Measurements from ENCODE around the gene PARP11. TPM values are rescaled to one million over a fixed set of nuclear protein-coding genes. Genes with fewer than 3 reads are reported as not detected.

Gene PARP11
- total RNA-seq, 2 experiments from 2014 or later = 13.4 TPM

- POLR2A ChIA-PET = no interaction called here
- Mint-ChIP-seq H3K4me3 (no peak overlapping the region), H3K4me1 (ENCODE audit: low read depth) (peaks cover 13% of the 10 kb centered on the region), H3K36me3 (ENCODE audit: low read depth) (no peaks in the 10 kb centered on the region), H3K27me3 (no peaks in the 10 kb centered on the region), H3K9me3 (no peaks in the 10 kb centered on the region), H3K27ac (no peak overlapping the region)
- TF ChIP-seq, protein P1, sequence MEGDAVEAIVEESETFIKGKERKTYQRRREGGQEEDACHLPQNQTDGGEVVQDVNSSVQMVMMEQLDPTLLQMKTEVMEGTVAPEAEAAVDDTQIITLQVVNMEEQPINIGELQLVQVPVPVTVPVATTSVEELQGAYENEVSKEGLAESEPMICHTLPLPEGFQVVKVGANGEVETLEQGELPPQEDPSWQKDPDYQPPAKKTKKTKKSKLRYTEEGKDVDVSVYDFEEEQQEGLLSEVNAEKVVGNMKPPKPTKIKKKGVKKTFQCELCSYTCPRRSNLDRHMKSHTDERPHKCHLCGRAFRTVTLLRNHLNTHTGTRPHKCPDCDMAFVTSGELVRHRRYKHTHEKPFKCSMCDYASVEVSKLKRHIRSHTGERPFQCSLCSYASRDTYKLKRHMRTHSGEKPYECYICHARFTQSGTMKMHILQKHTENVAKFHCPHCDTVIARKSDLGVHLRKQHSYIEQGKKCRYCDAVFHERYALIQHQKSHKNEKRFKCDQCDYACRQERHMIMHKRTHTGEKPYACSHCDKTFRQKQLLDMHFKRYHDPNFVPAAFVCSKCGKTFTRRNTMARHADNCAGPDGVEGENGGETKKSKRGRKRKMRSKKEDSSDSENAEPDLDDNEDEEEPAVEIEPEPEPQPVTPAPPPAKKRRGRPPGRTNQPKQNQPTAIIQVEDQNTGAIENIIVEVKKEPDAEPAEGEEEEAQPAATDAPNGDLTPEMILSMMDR (IDR thresholded peaks at IDR 0.05) = no peak
- DNase-seq (no peak), ATAC-seq (ENCODE audit: poor library complexity) (no peak)
- no peaks in the 10 kb centered on the region for H3K36me3 ChIP-seq (ENCODE audit: insufficient read depth, low read length)
- CTCF ChIA-PET = no interaction called here
- peaks cover 3% of the 10 kb centered on the region for H3K4me1 ChIP-seq (ENCODE audit: insufficient read depth, low read length)
- H3K27ac ChIP-seq (ENCODE audit: low read depth in 1 of 2, low read length in 2 of 2) = no peak overlapping the region
- H3K9me3 ChIP-seq (ENCODE audit: control insufficient read depth in 1 of 2, insufficient read depth in 1 of 2, low read length in 2 of 2) = no peaks in the 10 kb centered on the region
- intact Hi-C loops (cut with DNase I, micrococcal nuclease) = no loop called here
- no peak overlapping the region for H3K4me3 ChIP-seq (ENCODE audit: low read length)
- no peaks in the 10 kb centered on the region for H3K27me3 ChIP-seq (ENCODE audit: control insufficient read depth in 1 of 2, insufficient read depth in 2 of 2, low read length in 2 of 2)
Measured at GRCh38 chr12:3770891-3771290, 102.3 kb downstream of the PARP11 start.

DNA sequence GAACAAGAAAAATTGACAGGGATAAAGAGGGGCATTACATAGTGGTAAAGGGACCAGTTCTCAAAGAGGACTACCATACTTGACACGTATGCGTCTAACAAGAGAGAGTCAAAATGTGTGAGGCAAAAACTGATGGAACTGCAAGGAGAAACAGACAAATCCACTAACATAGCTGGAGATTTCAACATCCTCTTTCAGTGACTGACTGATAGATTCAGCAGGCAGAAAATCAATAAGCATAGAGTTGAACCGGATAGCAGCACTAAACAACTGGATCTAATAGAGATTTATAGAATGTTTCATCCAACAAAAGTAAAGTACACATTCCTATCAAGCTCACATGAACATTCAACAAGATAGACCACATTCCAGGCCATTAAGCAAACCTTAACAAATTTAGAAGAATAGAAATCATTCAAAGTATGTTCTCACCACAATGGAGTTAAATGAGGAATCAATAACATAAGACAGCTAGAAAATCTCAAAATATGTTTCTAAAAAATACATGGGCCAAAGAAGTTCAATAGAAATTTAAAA is 104.2 kb downstream of the PARP11 start:
- ChIA-PET CTCF (no interaction called here), POLR2A (no interaction called here)
- Histone ChIP-seq H3K4me3 (ENCODE audit: low read length) (no peak overlapping the region), H3K36me3 (ENCODE audit: insufficient read depth, low read length) (no peaks in the 10 kb centered on the region), H3K4me1 (ENCODE audit: insufficient read depth, low read length) (peaks cover 3% of the 10 kb centered on the region), H3K9me3 (ENCODE audit: control insufficient read depth in 1 of 2, insufficient read depth in 1 of 2, low read length in 2 of 2) (no peaks in the 10 kb centered on the region), H3K27me3 (ENCODE audit: control insufficient read depth in 1 of 2, insufficient read depth in 2 of 2, low read length in 2 of 2) (no peaks in the 10 kb centered on the region), H3K27ac (ENCODE audit: low read depth in 1 of 2, low read length in 2 of 2) (no peak overlapping the region)
- ATAC-seq (ENCODE audit: poor library complexity) = no peak
- H3K9me3 Mint-ChIP-seq = no peaks in the 10 kb centered on the region
- peaks cover 13% of the 10 kb centered on the region for H3K4me1 Mint-ChIP-seq (ENCODE audit: low read depth)
- H3K4me3 Mint-ChIP-seq = no peak overlapping the region
- TF ChIP-seq, protein P1 (IDR thresholded peaks at IDR 0.05) = no peak
- intact Hi-C loops (cut with DNase I, micrococcal nuclease) = no loop called here
- H3K27ac Mint-ChIP-seq = no peak overlapping the region
- DNase-seq = no peak
- H3K27me3 Mint-ChIP-seq = no peaks in the 10 kb centered on the region
- H3K36me3 Mint-ChIP-seq (ENCODE audit: low read depth) = no peaks in the 10 kb centered on the region

DNA sequence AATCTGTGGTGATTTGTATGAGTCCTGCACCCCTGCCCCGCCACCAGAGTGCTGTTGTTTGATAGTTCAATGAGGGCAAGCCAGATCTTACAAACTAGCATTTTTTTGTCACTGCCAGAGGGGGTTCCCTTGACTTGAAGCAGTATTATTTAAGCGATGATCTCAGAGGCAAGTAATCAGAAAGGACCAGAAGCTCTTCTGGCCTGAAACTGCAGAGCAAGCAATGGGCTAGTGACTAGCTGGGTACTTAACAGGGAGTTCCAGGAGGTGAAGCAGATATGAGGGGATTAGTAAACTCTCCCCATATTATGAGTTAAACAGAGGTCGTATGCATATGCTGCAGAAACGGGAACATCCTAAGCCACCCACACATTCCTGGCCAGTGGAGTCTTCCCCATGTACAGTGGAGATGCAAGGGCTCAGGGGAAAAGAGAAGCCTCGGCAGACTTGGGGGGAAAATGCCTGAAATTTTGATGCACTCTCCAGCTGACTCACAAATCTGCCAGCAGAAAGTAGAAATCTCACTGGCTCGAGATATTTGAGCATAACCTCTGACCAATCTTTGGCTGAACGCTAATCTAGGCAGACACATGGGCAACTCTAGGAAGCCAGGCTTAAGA is 112.0 kb downstream of the PARP11 start:
- Mint-ChIP-seq H3K36me3 (ENCODE audit: low read depth) (no peaks in the 10 kb centered on the region), H3K27ac (no peak overlapping the region)
- no peaks in the 10 kb centered on the region for H3K9me3 ChIP-seq (ENCODE audit: control insufficient read depth in 1 of 2, insufficient read depth in 1 of 2, low read length in 2 of 2)

More for the DNA sequence above, 112.0 kb downstream of the PARP11 start:
- Histone ChIP-seq H3K4me1 (ENCODE audit: insufficient read depth, low read length) (no peaks in the 10 kb centered on the region), H3K36me3 (ENCODE audit: insufficient read depth, low read length) (no peaks in the 10 kb centered on the region), H3K27me3 (ENCODE audit: control insufficient read depth in 1 of 2, insufficient read depth in 2 of 2, low read length in 2 of 2) (no peaks in the 10 kb centered on the region), H3K27ac (ENCODE audit: low read depth in 1 of 2, low read length in 2 of 2) (no peak overlapping the region), H3K4me3 (ENCODE audit: low read length) (no peak overlapping the region)
- Mint-ChIP-seq H3K4me1 (ENCODE audit: low read depth) (peaks cover 14% of the 10 kb centered on the region), H3K27me3 (no peaks in the 10 kb centered on the region), H3K4me3 (no peak overlapping the region), H3K9me3 (no peaks in the 10 kb centered on the region)
- intact Hi-C loops (cut with DNase I, micrococcal nuclease) = no loop called here
- TF ChIP-seq, protein P1 (IDR thresholded peaks at IDR 0.05) = no peak
- CTCF ChIA-PET = no interaction called here
- DNase-seq (no peak), ATAC-seq (ENCODE audit: poor library complexity) (no peak)
- POLR2A ChIA-PET = no interaction called here
